Measurements from ENCODE around the gene PAFAH1B1. TPM values are rescaled to one million over a fixed set of nuclear protein-coding genes. Genes with fewer than 3 reads are reported as not detected.

The PAFAH1B1 gene
- total RNA-seq, 2 donors from 2014 or later = 102 to 164 TPM

- no peaks in the 10 kb centered on the region for H3K36me3 ChIP-seq
- H3K9me3 ChIP-seq = no peaks in the 10 kb centered on the region
- no peak overlapping the region for H3K4me3 ChIP-seq
- no peaks in the 10 kb centered on the region for H3K27me3 ChIP-seq (replicated peaks; ENCODE audit: insufficient read depth)
- DNase-seq (ENCODE audit: low spot score) (no peak), ATAC-seq (ENCODE audit: insufficient number of reproducible peaks, low FRiP score, low read depth) (no peak)
- no peak overlapping the region for H3K27ac ChIP-seq
- TF ChIP-seq, protein P1, sequence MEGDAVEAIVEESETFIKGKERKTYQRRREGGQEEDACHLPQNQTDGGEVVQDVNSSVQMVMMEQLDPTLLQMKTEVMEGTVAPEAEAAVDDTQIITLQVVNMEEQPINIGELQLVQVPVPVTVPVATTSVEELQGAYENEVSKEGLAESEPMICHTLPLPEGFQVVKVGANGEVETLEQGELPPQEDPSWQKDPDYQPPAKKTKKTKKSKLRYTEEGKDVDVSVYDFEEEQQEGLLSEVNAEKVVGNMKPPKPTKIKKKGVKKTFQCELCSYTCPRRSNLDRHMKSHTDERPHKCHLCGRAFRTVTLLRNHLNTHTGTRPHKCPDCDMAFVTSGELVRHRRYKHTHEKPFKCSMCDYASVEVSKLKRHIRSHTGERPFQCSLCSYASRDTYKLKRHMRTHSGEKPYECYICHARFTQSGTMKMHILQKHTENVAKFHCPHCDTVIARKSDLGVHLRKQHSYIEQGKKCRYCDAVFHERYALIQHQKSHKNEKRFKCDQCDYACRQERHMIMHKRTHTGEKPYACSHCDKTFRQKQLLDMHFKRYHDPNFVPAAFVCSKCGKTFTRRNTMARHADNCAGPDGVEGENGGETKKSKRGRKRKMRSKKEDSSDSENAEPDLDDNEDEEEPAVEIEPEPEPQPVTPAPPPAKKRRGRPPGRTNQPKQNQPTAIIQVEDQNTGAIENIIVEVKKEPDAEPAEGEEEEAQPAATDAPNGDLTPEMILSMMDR (IDR thresholded peaks at IDR 0.05) = no peak
- H3K4me1 ChIP-seq (ENCODE audit: control insufficient read depth in 1 of 2, low read depth in 2 of 2) = no peaks in the 10 kb centered on the region
Observed at GRCh38 chr17:2551493-2551892, 42.0 kb upstream of the PAFAH1B1 start.

DNA sequence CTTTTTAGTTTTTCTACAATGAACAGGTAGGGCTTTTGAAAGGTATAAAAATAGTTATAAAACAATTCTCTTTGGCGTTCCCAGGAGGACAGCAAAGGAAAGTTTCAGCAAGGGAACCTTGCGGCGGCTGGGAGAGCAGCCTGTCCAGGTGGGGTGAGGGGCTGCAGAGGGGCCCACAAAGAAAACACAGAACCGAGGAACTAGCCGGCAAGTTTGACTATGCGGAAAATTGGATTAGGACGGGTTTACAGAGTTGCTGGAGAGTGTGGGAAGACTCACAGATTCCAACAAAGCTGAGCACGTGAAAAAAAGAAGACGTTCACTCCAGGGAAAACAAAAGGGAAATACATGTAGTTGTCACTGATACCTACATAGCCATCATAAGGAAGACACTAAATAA is 41.5 kb upstream of the PAFAH1B1 start:
- DNase-seq (ENCODE audit: low spot score) (no peak), ATAC-seq (ENCODE audit: insufficient number of reproducible peaks, low FRiP score, low read depth) (no peak)
- Histone ChIP-seq H3K36me3 (no peaks in the 10 kb centered on the region), H3K27me3 (replicated peaks; ENCODE audit: insufficient read depth) (no peaks in the 10 kb centered on the region), H3K27ac (no peak overlapping the region), H3K9me3 (no peaks in the 10 kb centered on the region), H3K4me1 (ENCODE audit: control insufficient read depth in 1 of 2, low read depth in 2 of 2) (no peaks in the 10 kb centered on the region), H3K4me3 (no peak overlapping the region)
- TF ChIP-seq, protein P1 (IDR thresholded peaks at IDR 0.05) = no peak

GRCh38 chr17:2560658-2561057 is 32.8 kb upstream of the PAFAH1B1 start:
- TF ChIP-seq, protein P1 (IDR thresholded peaks at IDR 0.05) = no peak
- H3K9me3 ChIP-seq = no peaks in the 10 kb centered on the region
- H3K36me3 ChIP-seq = no peaks in the 10 kb centered on the region
- DNase-seq (ENCODE audit: low spot score) = no peak
- no peak overlapping the region for H3K4me3 ChIP-seq
- no peaks in the 10 kb centered on the region for H3K4me1 ChIP-seq (ENCODE audit: control insufficient read depth in 1 of 2, low read depth in 2 of 2)
- no peaks in the 10 kb centered on the region for H3K27me3 ChIP-seq (replicated peaks; ENCODE audit: insufficient read depth)
- no peak overlapping the region for H3K27ac ChIP-seq
- ATAC-seq (ENCODE audit: insufficient number of reproducible peaks, low FRiP score, low read depth) = no peak

GRCh38 chr17:2562162-2562858 is 31.1 kb upstream of the PAFAH1B1 start:
- TF ChIP-seq, protein P1 (IDR thresholded peaks at IDR 0.05) = no peak
- ATAC-seq (ENCODE audit: insufficient number of reproducible peaks, low FRiP score, low read depth) = no peak
- DNase-seq (ENCODE audit: low spot score) = no peak

GRCh38 chr17:2563061-2563460 is 30.4 kb upstream of the PAFAH1B1 start:
- Histone ChIP-seq H3K27me3 (replicated peaks; ENCODE audit: insufficient read depth) (no peaks in the 10 kb centered on the region), H3K9me3 (no peaks in the 10 kb centered on the region), H3K27ac (no peak overlapping the region), H3K4me1 (ENCODE audit: control insufficient read depth in 1 of 2, low read depth in 2 of 2) (no peaks in the 10 kb centered on the region), H3K4me3 (no peak overlapping the region), H3K36me3 (no peaks in the 10 kb centered on the region)
- DNase-seq (ENCODE audit: low spot score) (no peak), ATAC-seq (ENCODE audit: insufficient number of reproducible peaks, low FRiP score, low read depth) (no peak)
- TF ChIP-seq, protein P1 (IDR thresholded peaks at IDR 0.05) = no peak

More at GRCh38 chr17:2562162-2562858, 31.1 kb upstream of the PAFAH1B1 start:
- no peak overlapping the region for H3K4me3 ChIP-seq
- H3K27ac ChIP-seq = no peak overlapping the region
- H3K36me3 ChIP-seq = no peaks in the 10 kb centered on the region
- no peaks in the 10 kb centered on the region for H3K9me3 ChIP-seq
- no peaks in the 10 kb centered on the region for H3K4me1 ChIP-seq (ENCODE audit: control insufficient read depth in 1 of 2, low read depth in 2 of 2)
- no peaks in the 10 kb centered on the region for H3K27me3 ChIP-seq (replicated peaks; ENCODE audit: insufficient read depth)
